Measurements from ENCODE around the gene VPS36.
"Not testable (repeated sequence)": the region's sequence is repeated elsewhere in the genome, so short reads cannot be mapped to it uniquely, and the experiment has no call there.

Gene VPS36

GRCh38 chr13:52411629-52412028, 38.8 kb downstream of the VPS36 start:
- no peak overlapping the region for H2AFZ ChIP-seq (ENCODE audit: insufficient read depth, low read length, poor library complexity)
- no peak overlapping the region for H2BK12ac ChIP-seq (ENCODE audit: low read length)
- H3K14ac ChIP-seq (ENCODE audit: low read length) = no peak overlapping the region
- no peak overlapping the region for H4K8ac ChIP-seq (ENCODE audit: low read depth, low read length)
- no peak overlapping the region for H2BK5ac ChIP-seq (ENCODE audit: low read depth, low read length, poor library complexity)
- peaks cover 4% of the 10 kb centered on the region for H3K27me3 ChIP-seq (ENCODE audit: insufficient read depth, low read length)
- H3K4me1 ChIP-seq (ENCODE audit: control insufficient read depth in 1 of 2, insufficient read depth in 2 of 2, low read length in 2 of 2) = no peaks in the 10 kb centered on the region
- no peak overlapping the region for H3K23ac ChIP-seq (ENCODE audit: low read length)
- H3K79me2 ChIP-seq (ENCODE audit: control insufficient read depth, insufficient read depth, low read length, poor library complexity) = no peaks in the 10 kb centered on the region
- no peak overlapping the region for H3K4me3 ChIP-seq (ENCODE audit: low read depth, low read length)
- no peak overlapping the region for H4K91ac ChIP-seq (ENCODE audit: low read depth, low read length)
- H3K79me1 ChIP-seq (ENCODE audit: low read length) = no peaks in the 10 kb centered on the region
- H3K4me2 ChIP-seq (ENCODE audit: low read length) = no peak overlapping the region
- no peak overlapping the region for H2AK5ac ChIP-seq (ENCODE audit: low read length)
- no peak overlapping the region for H3K27ac ChIP-seq (ENCODE audit: low read depth, low read length)
- no peak overlapping the region for H3K4ac ChIP-seq (ENCODE audit: low read depth, low read length)
- no peak for DNase-seq
- H4K12ac ChIP-seq (ENCODE audit: low read depth, low read length) = no peak overlapping the region
- H2BK120ac ChIP-seq (ENCODE audit: insufficient read depth, low read length, poor library complexity) = no peak overlapping the region
- peaks cover 3 to 6% of the 10 kb centered on the region in 2 experiments for H3K36me3 ChIP-seq (ENCODE audit: control insufficient read depth in 1 of 2, insufficient read depth in 2 of 2, low read length in 2 of 2)
- H3K9me3 ChIP-seq (ENCODE audit: insufficient read depth, low read depth, low read length) = no peaks in the 10 kb centered on the region
- WGBS (ENCODE audit: extremely low coverage, insufficient coverage, insufficient read length) = no CpG with 5 or more reads among the region's 4 CpGs
- H3K18ac ChIP-seq (ENCODE audit: low read length) = no peak overlapping the region
- no peak overlapping the region for H3K9ac ChIP-seq (ENCODE audit: low read length)

GRCh38 chr13:52408071-52408658, 42.3 kb downstream of the VPS36 start:
- H3K4ac ChIP-seq (ENCODE audit: low read depth, low read length) = not testable (repeated sequence)

GRCh38 chr13:52407436-52407835, 43.0 kb downstream of the VPS36 start:
- H3K9ac ChIP-seq (ENCODE audit: low read length); H3K14ac ChIP-seq (ENCODE audit: low read length); H3K79me2 ChIP-seq (ENCODE audit: control insufficient read depth, insufficient read depth, low read length, poor library complexity); H3K4me2 ChIP-seq (ENCODE audit: low read length); H4K91ac ChIP-seq (ENCODE audit: low read depth, low read length); H3K4me1 ChIP-seq (ENCODE audit: control insufficient read depth in 1 of 2, insufficient read depth in 2 of 2, low read length in 2 of 2); H3K18ac ChIP-seq (ENCODE audit: low read length); H4K8ac ChIP-seq (ENCODE audit: low read depth, low read length); H3K4ac ChIP-seq (ENCODE audit: low read depth, low read length); H4K12ac ChIP-seq (ENCODE audit: low read depth, low read length); H2AK5ac ChIP-seq (ENCODE audit: low read length); H3K23ac ChIP-seq (ENCODE audit: low read length); H2BK120ac ChIP-seq (ENCODE audit: insufficient read depth, low read length, poor library complexity); H3K79me1 ChIP-seq (ENCODE audit: low read length); H3K9me3 ChIP-seq (ENCODE audit: insufficient read depth, low read depth, low read length); DNase-seq; H2AFZ ChIP-seq (ENCODE audit: insufficient read depth, low read length, poor library complexity); H2BK5ac ChIP-seq (ENCODE audit: low read depth, low read length, poor library complexity); H3K27ac ChIP-seq (ENCODE audit: low read depth, low read length); H2BK12ac ChIP-seq (ENCODE audit: low read length); H3K4me3 ChIP-seq (ENCODE audit: low read depth, low read length); H3K36me3 ChIP-seq (ENCODE audit: control insufficient read depth in 1 of 2, insufficient read depth in 2 of 2, low read length in 2 of 2): not testable (repeated sequence)
- no CpG with 5 or more reads among the region's 12 CpGs for WGBS (ENCODE audit: extremely low coverage, insufficient coverage, insufficient read length)
- peaks cover 22% of the 10 kb centered on the region for H3K27me3 ChIP-seq (ENCODE audit: insufficient read depth, low read length)

More at GRCh38 chr13:52408071-52408658, 42.3 kb downstream of the VPS36 start:
- not testable (repeated sequence) for H3K9me3 ChIP-seq (ENCODE audit: insufficient read depth, low read depth, low read length); H2AK5ac ChIP-seq (ENCODE audit: low read length); H2BK12ac ChIP-seq (ENCODE audit: low read length); H3K79me1 ChIP-seq (ENCODE audit: low read length); H3K4me3 ChIP-seq (ENCODE audit: low read depth, low read length); H3K14ac ChIP-seq (ENCODE audit: low read length); H2BK5ac ChIP-seq (ENCODE audit: low read depth, low read length, poor library complexity); DNase-seq; H4K91ac ChIP-seq (ENCODE audit: low read depth, low read length); H4K12ac ChIP-seq (ENCODE audit: low read depth, low read length); H3K27ac ChIP-seq (ENCODE audit: low read depth, low read length); H3K18ac ChIP-seq (ENCODE audit: low read length); H3K9ac ChIP-seq (ENCODE audit: low read length); H3K79me2 ChIP-seq (ENCODE audit: control insufficient read depth, insufficient read depth, low read length, poor library complexity); H2BK120ac ChIP-seq (ENCODE audit: insufficient read depth, low read length, poor library complexity); H3K23ac ChIP-seq (ENCODE audit: low read length); H2AFZ ChIP-seq (ENCODE audit: insufficient read depth, low read length, poor library complexity); H3K36me3 ChIP-seq (ENCODE audit: control insufficient read depth in 1 of 2, insufficient read depth in 2 of 2, low read length in 2 of 2); H3K4me1 ChIP-seq (ENCODE audit: control insufficient read depth in 1 of 2, insufficient read depth in 2 of 2, low read length in 2 of 2); H3K4me2 ChIP-seq (ENCODE audit: low read length); H4K8ac ChIP-seq (ENCODE audit: low read depth, low read length)
- peaks cover 22% of the 10 kb centered on the region for H3K27me3 ChIP-seq (ENCODE audit: insufficient read depth, low read length)
- WGBS (ENCODE audit: extremely low coverage, insufficient coverage, insufficient read length) = no CpG with 5 or more reads among the region's 33 CpGs

GRCh38 chr13:52406629-52407028, 43.8 kb downstream of the VPS36 start:
- peaks cover 22% of the 10 kb centered on the region for H3K27me3 ChIP-seq (ENCODE audit: insufficient read depth, low read length)
- H3K79me1 ChIP-seq (ENCODE audit: low read length) = no peaks in the 10 kb centered on the region
- H3K9me3 ChIP-seq (ENCODE audit: insufficient read depth, low read depth, low read length) = no peaks in the 10 kb centered on the region
- no peak overlapping the region for H4K91ac ChIP-seq (ENCODE audit: low read depth, low read length)
- H4K8ac ChIP-seq (ENCODE audit: low read depth, low read length) = no peak overlapping the region
- DNase-seq = no peak
- no peak overlapping the region for H3K18ac ChIP-seq (ENCODE audit: low read length)
- H2BK5ac ChIP-seq (ENCODE audit: low read depth, low read length, poor library complexity) = no peak overlapping the region
- no peak overlapping the region for H2AK5ac ChIP-seq (ENCODE audit: low read length)
- no peaks in the 10 kb centered on the region for H3K36me3 ChIP-seq (ENCODE audit: control insufficient read depth in 1 of 2, insufficient read depth in 2 of 2, low read length in 2 of 2)
- H2BK120ac ChIP-seq (ENCODE audit: insufficient read depth, low read length, poor library complexity) = no peak overlapping the region
- no peak overlapping the region for H4K12ac ChIP-seq (ENCODE audit: low read depth, low read length)
- H3K27ac ChIP-seq (ENCODE audit: low read depth, low read length) = no peak overlapping the region
- no peak overlapping the region for H3K14ac ChIP-seq (ENCODE audit: low read length)
- H3K79me2 ChIP-seq (ENCODE audit: control insufficient read depth, insufficient read depth, low read length, poor library complexity) = no peaks in the 10 kb centered on the region
- no peak overlapping the region for H3K4me2 ChIP-seq (ENCODE audit: low read length)
- no peak overlapping the region for H3K4me3 ChIP-seq (ENCODE audit: low read depth, low read length)
- peaks cover 4 to 7% of the 10 kb centered on the region in 2 experiments for H3K4me1 ChIP-seq (ENCODE audit: control insufficient read depth in 1 of 2, insufficient read depth in 2 of 2, low read length in 2 of 2)
- H3K23ac ChIP-seq (ENCODE audit: low read length) = no peak overlapping the region
- H3K9ac ChIP-seq (ENCODE audit: low read length) = no peak overlapping the region
- H2AFZ ChIP-seq (ENCODE audit: insufficient read depth, low read length, poor library complexity) = no peak overlapping the region
- WGBS (ENCODE audit: extremely low coverage, insufficient coverage, insufficient read length) = no CpG with 5 or more reads among the region's 4 CpGs
- no peak overlapping the region for H2BK12ac ChIP-seq (ENCODE audit: low read length)
- H3K4ac ChIP-seq (ENCODE audit: low read depth, low read length) = no peak overlapping the region
